C4-2B (cell line): ENCODE data around the gene TMPRSS13.

Source experiments
- CTCF ChIP-seq: fragments of 450-650 bp; conservative IDR thresholded peaks from 2 replicates; pipeline ENCODE4 v1.5.1; 2017; ENCODE audit warnings: mild to moderate bottlenecking
- ZFX ChIP-seq: fragments of 450-650 bp; IDR thresholded peaks from 2 replicates; pipeline ENCODE4 v1.6.1; 2017

GRCh38 chr11:117941163-117941707 is 12.0 kb upstream of the TMPRSS13 start:
- no peak for TF ChIP-seq CTCF
- TF ChIP-seq ZFX: no peak
